CD4-positive, alpha-beta T cell treated with Interleukin-15 for 1 hour (primary cell): ENCODE results near the gene POLR2E.
"Not testable (repeated sequence)": the region's sequence is repeated elsewhere in the genome, so short reads cannot be mapped to it uniquely, and the experiment has no call there.

Source experiments
- DNase-seq: peaks from one replicate; pipeline ENCODE4 v3.0.0-alpha.2; 2020

Gene POLR2E

DNA sequence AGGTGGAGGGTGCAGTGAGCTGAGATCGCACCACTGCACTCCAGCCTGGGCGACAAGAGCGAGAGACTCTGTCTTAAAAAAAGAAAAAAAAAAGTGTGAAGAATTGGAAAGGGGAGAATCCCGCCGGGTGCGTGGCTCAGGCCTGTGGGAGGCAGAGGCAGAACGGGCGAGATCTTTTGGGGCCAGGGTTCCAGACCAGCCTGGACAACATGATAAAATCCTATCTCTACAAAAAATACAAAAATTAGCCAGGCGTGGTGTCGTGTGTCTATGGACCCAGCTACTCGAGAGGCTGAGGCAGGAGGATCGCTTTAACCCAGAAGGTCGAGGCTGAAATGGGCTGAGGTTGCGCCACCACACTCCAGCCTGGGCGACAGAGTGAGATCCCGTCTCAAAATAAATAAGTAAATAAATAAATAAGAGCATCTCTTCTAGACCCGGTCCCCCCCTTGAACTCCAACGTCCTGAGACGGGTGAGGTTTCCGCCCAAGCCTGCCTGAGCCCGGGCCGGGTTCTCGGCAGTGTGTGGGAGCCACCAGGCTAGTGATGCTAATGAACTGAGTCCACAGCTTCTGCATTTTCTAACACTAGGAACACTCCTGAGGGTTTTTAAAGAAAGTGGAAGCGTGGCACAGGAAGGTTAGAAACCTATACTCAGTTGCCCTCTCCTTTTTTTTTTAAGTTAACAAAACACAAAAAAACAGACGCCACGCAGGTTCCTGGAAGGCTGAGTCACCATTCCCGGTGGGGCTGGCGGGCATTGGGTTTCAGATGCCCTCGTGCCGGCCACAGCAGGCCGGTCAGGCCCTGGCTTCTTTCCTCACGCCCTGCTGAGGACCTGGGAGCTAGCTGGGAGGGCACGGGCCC is 30.7 kb upstream of the POLR2E start:
- no peak for DNase-seq

DNA sequence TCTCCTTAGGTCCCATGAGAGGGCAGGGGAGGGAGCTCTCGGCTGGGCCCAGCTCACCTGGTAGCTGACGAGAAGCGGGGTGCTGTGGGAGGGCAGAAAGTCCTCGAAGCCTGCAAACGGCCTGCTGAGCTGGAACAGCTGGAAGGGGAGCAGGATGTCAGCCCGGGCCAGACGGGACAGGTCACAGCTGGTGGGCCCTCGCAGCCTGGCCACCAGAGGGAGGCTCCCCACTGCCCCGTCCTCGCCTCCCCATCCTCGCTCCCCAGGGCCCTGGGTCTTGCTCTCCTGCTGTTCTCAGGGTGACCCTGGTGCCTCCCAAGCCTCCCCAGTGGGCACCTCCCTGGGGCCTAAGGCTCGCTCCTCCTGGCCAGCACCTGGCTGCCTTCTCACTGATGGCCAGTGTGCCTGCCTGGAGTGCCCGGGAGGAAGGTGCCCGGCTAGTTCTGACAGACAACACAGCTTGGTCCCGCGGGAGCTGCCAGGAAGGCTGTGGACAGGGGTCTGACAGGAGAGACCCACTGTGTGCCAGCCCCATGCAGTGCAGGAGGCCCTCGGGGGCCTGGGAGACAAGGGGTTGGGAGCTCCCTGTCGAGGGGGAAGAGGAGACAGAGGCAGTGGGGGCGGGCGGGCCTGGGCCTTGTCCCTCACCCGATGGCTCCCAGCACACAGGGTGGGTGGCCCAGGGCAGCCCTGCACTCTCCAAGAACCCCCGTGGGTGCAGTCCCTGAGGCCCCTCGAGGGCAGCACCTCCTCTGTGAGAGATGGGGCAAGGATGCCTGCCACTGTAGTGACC is 28.9 kb upstream of the POLR2E start:
- no peak for DNase-seq

DNA sequence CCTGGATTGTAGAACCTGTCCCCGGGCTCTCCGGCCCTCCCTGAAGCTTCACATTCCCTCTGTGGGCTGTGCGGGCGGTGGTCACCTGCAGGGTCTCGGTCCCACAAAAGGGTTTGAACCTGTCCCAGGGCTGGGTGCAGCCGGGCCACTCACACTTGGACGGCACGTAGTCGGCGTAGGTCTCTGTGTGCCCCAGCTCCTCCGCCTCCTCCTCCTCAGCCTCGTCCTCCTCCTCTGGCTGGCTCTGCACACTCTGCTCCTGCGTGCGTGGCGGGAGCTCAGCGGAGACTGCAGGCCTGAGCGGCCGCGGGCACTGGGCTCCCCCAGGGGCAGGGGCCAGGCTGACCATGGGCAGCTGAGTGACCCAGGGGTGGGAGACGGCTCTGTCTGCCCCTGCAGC is 28.2 kb upstream of the POLR2E start:
- no peak for DNase-seq

DNA sequence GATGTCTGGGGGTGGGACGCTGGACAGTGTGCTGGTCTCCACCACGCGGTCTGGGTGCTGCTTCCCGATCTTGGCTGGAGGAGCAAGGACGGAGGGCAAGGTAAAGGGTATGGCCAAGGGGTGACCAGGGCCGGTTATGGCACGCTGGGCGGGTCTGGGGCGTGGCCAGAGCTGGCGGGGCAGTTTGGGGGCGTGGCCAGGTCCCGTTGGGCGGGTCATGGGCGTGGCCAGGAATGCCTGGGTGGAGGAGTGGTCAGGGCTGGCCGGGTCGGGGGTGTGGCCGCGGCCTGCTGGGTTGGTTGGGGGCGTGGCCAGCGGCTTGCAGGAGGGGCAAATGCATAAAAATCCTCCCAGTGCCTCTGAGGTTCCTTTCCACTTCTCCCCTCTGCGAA is 27.8 kb upstream of the POLR2E start:
- peak; percentile 44 for DNase-seq

DNA sequence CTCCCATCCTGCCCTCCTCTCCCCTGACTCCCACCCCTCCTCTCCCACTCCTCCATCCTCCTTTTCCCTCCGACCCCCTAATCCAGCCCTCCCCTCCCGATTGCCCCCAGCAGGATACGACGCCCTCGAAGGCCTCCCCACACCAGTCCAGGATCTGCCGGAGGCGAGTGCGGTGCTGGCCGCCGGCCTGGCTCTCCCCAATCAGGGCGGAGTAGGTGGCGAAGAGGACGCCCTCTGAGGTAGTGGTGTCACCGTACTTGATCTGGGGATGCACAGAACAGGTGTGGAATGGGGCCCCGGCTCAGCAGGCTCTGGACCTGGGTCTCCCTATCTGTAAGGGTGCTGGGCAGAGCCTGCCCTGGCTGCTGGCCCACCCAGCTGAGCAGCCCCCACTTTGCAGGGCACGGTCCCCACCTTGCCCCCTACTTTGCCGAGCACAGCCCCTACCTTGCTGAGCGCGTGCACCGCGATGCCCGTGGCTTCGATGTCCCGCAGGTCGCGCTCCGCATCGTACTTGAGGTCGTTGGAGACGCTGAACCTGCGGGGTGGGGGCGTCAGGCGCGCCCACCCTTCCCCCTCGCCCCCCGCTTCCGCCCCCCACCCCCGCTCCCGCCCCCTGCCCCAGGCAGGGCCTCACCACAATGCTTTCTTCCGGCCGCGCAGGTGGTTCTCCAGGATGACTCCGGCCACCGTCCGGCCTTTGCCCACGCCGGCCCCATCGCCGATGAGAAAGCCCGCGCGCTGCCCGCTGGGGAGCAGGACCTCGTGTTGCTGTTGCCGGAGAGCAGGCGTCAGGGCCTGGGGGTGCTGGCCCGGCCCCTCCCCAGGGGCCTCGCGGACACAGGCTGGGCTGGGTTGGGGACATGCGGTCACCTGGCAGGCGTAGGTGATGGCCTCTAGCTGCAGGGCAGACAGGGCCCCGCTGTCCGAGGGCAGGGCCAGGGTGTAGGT is 27.1 kb upstream of the POLR2E start:
- DNase-seq, result no peak

DNA sequence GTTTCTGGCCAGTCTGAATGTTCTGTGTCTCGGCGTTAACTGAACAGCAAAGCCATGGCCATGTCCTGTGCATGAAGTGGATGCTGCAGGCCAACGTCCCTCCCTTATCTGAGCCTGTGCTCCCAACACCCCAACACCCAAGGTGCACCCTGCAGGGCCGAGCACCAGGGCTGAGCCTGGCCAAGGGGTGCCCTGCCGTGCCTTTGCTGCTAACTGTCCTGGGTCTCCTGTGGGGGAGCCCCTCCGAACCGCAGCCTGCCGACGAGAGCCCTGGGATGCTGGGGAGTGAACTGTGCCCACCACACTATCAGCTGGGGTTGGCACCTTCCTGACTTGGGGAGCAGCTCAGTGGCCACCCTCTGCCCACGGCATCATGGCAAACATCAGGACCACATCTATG is 26.2 kb upstream of the POLR2E start:
- no peak for DNase-seq

DNA sequence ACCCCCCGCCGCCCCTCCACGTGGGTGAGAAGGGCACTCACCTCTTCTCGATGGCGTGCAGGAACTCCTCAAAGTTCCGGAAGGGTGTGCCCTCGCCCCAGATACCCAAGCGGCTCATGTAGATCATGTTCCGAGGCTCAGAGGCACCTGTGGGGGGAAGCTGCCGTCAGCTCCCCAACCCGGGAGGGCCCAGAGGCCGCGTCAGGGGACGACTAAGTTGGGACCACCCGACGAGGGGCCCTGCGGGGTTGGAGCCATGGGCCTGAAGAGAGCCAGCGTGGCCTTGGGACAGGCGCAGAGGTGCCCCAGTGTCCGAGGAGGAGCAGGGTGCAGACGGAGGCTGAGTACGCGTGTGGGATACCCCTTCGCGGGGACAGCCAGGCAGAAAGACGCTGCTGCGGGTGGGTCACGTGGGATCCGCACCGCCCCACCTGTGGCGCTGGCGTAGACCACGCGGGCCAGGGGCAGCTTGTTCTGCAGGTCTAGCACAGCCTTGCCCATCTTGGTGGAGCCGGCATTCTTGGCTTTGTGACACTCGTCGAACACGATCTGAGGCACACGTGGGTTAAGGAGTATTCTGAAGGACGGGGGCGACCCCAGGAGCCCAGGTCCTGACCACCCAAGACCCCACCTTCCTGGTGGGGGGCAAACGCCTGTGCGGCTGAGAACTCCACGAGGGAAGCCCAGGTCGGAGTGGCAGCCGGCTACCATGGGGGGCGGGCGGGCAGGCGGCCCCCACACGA is 24.5 kb upstream of the POLR2E start:
- DNase-seq, result no peak

DNA sequence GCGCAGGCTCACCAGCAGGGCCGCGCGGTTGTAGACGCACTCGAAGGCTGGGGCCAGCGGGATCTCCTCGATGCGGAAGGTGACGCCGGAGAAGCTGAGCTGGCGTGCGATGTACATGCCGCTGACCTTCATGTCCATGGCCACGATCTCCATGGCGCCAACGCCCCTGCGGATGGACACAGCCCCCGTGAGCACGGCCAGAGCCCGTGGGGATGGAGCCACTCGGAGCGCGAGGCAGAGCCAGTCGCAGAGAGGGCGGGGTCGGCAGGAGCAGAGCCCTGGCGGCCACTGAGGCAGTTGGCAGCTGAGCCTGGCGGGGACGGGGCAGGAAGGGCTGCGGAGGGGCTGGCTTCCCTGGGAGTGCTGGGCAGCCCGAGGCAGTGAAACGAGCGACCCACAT is 23.8 kb upstream of the POLR2E start:
- DNase-seq, result no peak

DNA sequence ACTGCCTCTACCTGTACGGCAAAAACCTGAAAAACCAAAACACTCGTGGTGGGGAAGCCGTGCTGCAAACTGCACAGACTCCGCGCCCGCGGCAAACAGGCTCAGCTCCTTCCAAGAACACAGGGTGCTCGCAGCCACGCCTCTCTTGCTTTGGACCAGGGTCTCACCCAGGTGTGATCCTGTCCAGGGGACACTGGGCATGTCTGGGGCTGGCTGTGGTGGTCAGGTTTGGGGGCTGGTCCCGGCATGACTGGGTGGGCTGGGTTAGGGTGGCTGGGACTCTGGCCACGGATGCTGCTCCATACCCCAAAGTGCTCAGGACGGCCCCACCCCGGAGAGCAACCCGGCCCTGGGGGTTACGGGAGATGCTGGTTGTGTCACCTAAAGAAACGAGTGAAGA is 22.5 kb upstream of the POLR2E start:
- no peak for DNase-seq

DNA sequence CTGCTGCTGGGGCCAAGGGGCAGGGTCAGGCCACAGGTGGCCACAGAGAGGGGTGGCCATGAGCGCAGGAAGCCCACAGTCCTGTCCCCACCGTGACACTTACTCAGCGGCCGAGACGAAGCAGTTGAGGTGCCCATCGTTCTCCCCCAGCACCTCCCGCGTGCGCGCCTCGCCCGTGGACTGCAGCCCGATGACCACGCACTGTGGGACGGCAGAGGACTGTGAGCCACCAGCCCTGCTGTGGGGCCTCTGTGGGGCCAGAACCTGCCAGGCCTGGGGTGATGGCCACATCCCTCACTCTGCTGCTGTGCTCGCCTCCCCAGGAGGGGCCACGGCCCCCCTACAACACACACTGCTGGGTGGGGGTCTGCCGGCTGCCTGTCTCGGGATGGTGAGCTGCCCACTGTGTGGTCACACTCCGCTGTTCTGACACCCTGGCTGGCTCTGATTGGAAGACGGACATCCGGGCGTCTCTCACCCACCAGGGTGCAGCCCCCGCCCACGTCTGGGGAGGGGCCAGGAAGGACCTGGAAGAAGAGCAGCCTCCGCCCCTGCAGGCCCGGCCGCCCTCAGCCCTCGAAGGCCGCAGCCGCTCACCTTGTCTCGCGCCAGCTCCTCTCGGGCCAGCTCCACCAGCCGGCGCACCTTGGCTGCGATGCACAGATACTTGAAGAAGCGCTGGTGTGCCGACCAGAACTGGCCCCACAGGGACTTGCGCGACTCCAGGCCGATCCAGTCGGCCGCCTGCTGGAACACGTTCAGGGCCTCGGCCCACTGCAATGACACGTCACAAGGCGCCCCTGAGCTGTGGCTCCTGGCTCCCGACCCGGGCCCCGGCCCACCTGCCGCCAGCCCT is 21.8 kb upstream of the POLR2E start:
- DNase-seq, result no peak

DNA sequence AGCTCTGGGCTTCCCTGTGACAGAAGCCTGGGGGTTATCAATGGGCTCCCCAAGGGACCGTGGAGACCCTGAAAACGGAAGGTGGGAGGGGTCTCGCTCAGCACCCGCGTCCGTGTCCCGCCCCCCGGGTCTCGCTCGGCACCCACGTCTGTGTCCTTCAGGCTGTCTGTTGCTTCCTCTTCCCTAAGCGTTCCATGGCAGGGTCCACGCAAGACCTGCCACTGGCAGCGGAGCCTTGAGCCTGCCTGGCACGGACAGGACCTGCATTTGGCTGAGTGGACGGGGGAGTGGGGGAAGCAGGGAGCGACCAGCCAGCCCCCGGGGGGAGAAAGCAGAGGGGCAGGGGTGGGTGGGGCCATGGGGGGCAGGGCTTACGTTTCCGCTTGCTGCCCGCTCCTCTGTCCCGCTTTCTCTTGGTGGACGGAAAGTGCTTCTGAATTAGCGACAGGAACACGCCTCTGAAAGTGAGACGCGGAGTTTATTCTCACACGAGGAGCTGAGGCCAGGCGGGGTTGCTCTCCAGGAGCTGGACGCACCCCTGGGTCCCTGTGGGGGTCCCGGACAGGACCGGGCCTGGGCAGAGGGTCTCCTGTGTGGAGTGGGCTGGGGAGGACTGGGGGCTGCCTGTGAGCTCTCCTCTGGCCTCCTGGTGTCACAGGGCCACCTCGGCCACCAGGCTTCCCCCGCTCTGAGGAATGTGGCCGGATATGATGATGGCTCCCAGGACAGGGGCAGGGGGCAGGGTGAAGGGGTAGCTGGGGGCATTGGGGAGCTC is 20.7 kb upstream of the POLR2E start:
- DNase-seq, result no peak

DNA sequence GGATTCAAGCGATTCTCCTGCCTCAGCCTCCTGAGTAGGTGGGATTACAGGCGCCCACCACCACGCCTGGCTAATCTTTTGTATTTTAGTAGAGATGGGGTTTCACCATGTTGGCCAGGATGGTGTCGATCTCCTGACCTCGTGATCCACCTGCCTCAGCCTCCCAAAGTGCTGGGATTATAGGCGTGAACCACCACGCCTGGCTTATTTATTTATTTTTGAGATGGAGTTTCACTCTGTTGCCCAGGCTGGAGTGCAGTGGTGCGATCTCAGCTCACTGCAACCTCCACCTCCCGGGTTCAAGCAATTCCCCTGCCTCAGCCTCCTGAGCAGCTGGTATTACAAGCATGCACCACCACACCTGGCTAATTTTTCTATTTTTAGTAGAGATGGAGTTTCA is 19.6 kb upstream of the POLR2E start:
- not testable (repeated sequence) for DNase-seq

DNA sequence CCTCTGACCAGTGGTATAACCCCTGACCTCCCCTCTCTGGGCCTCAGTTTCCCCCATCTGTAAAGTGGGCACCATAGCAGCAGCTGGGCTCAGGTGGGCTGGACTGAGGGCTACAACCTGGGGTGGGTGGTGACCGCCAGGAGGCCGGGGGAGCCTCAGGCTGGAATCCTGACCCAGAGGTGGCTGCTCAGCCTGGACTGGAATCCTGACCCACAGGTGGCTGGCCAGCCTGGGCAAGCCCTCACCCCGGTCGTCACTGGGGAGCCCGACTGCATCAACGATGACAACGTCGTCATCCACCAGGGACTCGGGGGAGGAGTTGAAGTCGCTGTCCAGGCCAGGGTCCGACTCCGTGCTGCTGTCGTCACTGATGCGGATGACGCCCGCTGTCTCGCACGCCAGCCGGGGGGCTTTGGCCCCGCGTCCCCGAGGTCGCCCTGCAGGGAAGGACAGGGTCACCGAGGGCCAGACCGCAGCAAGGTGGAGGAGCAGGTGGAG is 18.9 kb upstream of the POLR2E start:
- no peak for DNase-seq

DNA sequence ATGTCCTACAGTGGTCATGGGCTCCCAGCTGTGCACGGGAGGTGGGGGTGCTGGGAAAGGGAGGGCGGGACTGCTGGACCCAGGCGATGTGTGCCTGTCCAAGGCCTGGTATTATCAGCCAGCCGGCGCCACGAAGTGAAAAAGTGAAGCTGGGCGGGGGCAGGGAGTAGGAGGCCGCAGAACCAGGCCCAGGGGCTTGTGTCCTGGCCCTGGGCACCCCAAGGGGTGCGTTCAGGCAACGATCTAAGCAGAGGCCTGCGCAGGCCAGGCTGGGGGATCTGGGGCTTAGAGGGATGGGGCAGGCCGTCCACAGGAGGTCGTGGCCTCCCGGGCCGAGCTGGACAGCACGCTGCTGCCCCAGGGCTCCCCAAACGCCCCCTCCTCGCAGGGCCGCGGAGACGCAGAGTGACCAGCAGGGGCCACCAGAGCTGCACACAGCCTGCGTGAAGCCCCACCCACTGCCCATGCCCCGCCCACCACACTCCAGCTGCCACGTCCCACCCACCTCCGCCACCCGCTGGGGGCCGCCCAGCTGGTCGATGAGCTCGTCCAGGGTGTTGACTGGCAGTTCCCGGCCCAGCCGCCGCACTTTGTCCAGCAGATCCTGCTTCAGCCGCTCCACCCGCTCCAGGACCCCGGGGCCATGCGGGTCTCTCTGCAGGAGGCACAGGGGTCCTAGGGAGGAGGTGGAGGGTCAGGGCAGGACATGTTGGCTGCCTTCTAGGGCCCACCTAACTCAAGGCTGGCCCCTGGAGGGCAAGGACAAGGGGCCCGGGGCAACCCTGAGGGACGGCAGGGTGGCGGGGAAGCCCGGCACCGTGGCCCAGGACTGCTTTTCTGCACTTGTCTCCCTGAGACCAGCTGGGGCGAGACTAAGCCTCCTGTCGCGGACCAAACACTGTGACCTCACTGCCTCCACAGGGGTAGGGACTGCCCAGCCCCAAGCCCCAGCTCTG is 18.1 kb upstream of the POLR2E start:
- DNase-seq, result peak; percentile 89

DNA sequence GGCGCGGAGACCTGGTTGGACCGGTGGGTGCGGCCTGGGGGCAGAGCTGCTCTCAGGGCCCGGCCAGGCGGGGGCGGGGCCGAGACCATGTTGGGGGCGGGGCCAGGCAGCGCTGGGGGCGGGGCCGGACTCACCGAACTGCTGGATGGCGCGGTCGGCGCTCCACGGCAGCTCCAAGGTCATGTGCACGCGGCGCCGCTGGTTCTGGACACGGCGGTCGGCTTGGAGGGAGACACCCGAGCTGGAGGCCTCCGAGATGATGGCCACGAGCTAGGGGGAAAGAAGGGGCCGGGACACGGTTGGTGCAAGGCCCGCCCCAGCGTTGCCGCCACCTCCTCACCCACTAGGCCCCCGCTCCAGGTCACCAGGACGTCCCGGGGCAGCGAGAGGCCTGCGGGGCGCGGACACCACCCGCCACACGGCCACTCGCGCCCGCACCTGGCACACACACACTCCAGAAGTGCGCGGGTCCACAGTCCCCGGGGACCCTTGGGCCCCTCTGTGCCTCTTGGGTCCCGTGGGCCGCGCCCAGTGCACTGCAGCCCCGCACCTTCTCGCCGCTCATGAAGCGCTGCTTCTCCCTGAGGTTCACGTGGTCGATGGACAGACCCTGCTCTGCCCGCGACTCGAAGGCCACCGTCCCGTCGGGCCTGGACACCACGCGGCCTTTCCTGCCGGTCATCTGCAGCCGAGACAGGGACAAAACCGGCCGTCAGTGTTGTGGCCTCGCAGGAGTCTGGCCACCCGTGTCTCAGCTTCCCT is 17.3 kb upstream of the POLR2E start:
- DNase-seq, result no peak

DNA sequence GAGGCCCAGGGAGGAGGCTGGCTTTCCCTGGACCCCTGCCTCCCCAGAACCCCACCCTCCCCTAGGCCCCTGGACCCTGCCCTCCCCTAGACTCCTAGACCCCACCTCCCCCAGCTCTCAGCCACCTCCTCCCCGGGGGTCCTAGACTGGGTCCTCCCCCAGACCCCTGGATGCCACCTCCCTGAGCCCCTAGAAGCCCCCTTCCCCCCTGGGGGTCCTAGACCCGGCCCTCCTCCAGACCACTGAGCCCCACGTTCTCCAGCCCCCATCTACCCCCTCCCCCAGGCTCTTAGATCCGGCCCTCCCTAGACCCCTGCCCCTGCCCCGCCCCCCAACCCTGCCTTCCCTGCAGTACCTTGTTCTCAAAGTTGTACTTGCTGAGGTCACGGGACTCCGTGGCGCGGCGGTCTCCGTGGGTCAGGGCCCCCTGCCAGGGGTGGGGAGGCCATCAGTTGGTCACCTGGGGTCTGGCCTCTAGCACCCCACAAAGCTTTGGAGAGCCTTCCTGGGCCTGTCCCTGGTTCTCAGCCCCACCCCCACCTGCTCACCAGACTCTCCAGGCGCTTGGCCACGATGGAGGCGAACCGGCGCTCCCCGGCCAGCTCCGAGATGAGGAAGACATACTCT is 16.6 kb upstream of the POLR2E start:
- DNase-seq, result no peak

DNA sequence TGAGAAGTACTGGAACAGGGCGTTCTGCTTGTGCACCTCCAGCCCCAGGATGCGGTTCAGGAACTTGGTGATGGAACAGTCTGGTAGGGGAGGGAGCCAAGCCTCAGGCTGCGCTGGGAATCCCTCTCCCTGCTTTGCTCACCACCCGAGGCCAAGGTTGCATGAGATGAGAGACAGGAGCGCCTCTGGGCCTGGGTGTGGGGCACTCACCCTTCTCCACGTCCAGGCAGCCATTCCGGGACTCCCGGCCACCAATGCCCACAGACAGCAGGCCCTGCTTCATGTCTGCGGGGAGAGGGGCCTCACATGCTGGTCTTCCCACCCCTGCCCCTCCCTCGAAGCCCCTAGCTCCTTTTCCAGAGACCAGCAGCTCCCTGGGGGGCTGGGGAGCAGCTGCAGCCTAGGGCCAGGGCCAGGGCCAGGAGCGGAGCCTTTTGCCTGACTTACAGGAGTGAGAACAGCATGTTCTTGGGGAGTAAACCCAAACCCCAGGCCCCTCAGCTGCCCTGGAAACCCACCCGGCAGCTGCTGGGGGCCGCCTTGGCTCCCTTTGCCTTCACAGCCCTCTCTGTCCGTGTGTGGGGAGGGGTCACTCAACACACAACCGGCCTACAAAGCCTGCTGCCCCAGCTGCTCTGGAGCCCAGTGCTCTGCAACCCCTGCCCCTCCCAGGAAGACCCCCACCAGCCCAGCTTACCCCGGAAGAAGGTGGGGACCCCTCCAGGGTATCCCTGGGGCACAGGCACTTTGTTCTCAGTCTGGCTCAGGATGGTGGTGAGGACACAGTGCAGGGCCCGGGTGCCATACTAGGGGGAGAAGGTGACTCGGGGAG is 15.8 kb upstream of the POLR2E start:
- no peak for DNase-seq
